GM12801 (cell line): Measurements from ENCODE around the gene RET.

Source experiments
- TF ChIP-seq, protein P1 (sequence below): IDR thresholded peaks from one replicate; pipeline ENCODE4 v1.5.1; 2011; ENCODE audit warnings: control low read depth; ENCODE audit not compliant: insufficient read length; ENCODE audit errors: extremely low read depth

RET gene

DNA sequence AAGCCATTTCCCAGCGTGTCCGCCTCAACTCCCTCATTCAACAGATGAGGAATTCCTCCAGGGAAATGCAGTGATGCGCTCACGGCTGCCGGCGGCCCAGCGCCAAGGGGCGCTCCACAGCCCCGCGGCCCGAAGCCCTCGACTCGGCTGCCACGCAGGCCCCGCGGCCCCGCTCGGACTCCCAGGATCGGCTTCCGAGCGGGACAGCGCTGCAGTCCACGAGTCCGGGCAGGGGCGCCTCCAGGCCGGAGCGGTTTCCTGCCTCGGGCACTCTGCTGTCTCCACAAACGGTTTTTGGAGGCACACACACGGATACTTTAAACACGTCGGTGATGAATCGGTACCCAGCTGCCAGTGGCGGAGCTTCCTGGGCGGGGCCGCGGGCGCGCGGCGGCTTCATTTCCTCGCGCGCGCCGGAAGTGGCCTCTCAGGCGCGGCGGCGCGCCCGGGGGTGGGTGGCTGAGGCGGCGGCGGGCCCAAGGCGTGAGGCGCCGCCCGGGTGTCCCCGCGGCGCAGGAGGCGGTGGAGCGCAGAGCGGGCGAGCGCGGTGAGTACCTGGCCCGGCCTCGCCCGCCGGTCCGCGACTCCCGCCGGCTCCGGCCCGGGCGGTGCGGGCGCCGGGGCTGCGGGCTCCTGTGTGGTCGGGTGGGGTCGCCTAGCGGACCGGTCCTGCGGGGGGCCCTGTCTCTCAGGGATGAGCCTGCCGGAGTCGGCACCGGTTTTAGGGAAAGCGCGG, 61.3 kb downstream of the RET start, which contains the start of gene CSGALNACT2:
Gene CSGALNACT2 (plus strand): TSS at position 425 of the 736 bp plus-strand sequence. CDS start 16,705 bp downstream, outside the sequence.
- TF ChIP-seq, protein P1, sequence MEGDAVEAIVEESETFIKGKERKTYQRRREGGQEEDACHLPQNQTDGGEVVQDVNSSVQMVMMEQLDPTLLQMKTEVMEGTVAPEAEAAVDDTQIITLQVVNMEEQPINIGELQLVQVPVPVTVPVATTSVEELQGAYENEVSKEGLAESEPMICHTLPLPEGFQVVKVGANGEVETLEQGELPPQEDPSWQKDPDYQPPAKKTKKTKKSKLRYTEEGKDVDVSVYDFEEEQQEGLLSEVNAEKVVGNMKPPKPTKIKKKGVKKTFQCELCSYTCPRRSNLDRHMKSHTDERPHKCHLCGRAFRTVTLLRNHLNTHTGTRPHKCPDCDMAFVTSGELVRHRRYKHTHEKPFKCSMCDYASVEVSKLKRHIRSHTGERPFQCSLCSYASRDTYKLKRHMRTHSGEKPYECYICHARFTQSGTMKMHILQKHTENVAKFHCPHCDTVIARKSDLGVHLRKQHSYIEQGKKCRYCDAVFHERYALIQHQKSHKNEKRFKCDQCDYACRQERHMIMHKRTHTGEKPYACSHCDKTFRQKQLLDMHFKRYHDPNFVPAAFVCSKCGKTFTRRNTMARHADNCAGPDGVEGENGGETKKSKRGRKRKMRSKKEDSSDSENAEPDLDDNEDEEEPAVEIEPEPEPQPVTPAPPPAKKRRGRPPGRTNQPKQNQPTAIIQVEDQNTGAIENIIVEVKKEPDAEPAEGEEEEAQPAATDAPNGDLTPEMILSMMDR, result no peak

DNA sequence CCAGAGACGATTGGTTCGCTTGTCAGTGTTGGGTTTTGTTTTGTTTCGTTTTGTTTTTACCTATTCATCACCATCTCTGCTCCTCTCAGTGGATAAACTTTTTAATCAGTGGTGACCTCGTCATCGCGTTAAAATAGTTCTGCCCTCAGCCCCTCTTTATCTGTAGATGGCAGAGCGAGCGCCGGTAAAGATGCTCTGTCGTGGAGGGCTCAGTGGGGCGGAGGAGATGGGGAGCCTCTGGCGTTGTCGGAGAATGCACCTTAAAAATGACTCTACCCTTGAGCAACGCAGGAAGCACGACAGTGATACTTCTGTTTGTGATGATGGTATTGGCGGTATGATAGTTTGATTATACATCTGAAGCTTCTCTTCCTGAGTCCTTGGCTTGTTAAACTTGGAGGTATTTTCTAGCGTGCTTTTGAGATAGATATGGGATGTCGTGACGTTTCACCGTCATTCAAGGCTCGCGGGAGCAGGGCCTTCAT, 61.9 kb downstream of the RET start:
- TF ChIP-seq, protein P1, result no peak

DNA sequence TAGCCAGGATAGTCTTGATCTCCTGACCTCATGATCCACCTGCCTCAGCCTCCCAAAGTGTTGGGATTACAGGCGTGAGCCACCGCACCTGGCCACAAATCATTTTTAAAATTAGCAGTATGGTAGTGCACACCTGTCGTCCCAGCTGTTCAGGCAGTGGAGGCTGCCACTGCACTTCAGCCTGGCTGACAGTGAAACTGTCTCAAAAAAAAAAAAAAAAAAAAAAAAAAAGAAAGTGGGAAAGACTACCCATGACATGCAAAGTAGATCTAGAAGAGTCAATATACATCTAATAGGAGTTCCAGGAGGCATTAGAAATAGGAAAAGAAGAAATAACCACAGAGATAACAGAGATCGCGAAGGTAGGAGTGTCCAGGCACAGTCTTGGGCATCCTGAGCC, 64.6 kb downstream of the RET start:
- TF ChIP-seq, protein P1, result no peak

DNA sequence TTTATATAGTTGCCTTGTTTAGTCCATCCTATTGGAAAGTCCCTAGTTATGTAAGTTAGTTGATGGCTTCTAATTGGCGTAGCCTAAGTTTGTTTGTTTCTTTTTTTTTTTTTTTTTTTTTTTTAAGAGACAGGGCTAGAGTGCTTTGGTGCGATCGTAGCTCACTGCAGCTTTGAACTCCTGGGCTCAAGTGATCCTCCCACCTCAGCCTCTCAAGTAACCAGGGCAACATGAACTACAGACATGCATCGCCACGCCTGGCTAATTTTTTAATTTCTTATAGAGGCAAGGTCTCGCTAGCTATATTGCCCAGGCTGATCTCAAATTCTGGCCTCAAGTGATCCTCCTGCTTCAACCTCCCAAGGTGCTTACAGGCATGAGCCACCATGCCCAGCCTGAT, 68.4 kb downstream of the RET start:
- TF ChIP-seq, protein P1, result no peak

DNA sequence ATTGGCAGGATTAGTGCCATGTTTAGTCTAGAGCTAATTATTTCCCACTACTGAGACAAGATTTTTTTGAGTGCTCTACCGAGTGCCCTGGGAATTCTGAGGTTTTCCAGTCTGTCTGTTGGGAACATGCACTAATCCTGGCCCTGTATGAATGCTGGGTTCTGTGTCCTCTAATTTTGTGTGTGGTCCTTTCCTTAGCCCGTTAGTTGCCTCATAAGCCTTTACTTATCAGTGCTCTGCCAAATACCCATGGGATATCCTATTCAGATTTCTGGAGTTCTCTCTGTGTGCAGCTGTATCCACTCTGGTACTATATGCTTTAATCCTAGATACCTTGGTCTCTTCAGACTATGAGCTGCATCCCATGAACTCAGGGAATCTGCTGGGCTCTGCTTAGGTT, 74.5 kb downstream of the RET start:
- TF ChIP-seq, protein P1, result no peak

DNA sequence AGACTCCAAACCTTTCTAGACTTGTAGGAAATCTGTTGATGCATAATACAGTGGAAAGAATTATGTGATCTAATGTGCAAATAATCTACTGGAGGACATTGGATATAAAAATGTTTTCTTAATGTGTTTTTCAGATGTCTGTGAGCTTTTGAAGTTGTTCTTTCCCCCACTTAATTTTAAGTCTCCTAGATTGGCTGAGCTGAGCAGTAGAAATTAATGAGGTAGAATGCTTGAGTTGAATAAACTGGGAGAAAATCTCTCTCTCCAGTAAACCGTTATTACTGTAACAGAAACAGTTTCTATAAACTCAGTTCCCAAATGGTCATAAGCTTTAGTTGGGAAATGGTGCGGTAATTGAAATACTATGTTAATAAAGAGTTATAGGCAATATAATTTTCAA, 77.0 kb downstream of the RET start:
- TF ChIP-seq, protein P1, result no peak

DNA sequence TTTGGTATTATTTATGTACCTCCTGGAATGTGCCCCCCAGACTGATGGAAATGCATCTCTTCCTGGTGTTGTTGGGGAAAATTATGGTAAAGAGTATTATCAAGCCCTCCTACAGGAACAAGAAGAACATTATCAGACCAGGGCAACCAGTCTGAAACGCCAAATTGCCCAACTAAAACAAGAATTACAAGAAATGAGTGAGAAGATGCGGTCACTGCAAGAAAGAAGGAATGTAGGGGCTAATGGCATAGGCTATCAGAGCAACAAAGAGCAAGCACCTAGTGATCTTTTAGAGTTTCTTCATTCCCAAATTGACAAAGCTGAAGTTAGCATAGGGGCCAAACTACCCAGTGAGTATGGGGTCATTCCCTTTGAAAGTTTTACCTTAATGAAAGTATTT, 78.4 kb downstream of the RET start:
- TF ChIP-seq, protein P1, result no peak
